Neural progenitor cell (in vitro differentiated cells): Measurements from ENCODE around the gene MAPK4.
"Not testable (repeated sequence)": the region's sequence is repeated elsewhere in the genome, so short reads cannot be mapped to it uniquely, and the experiment has no call there.

ENCODE experiments used
- EZH2 ChIP-seq: fragments of 200-600 bp; sonication (generic); IDR thresholded peaks from 2 replicates; pipeline ENCODE4 v1.6.1; 2017; ENCODE audit warnings: antibody characterized with exemption, mild to moderate bottlenecking, moderate library complexity
- EZH2phosphoT487 ChIP-seq: fragments of 200-600 bp; sonication (generic); IDR thresholded peaks from 2 replicates; pipeline ENCODE4 v1.6.1; 2017; ENCODE audit warnings: antibody characterized with exemption
- TF ChIP-seq, protein P1 (sequence below): fragments of 200-600 bp; sonication (generic); IDR thresholded peaks from 2 replicates; pipeline ENCODE4 v1.5.1; 2017; ENCODE audit warnings: antibody characterized with exemption, mild to moderate bottlenecking

DNA sequence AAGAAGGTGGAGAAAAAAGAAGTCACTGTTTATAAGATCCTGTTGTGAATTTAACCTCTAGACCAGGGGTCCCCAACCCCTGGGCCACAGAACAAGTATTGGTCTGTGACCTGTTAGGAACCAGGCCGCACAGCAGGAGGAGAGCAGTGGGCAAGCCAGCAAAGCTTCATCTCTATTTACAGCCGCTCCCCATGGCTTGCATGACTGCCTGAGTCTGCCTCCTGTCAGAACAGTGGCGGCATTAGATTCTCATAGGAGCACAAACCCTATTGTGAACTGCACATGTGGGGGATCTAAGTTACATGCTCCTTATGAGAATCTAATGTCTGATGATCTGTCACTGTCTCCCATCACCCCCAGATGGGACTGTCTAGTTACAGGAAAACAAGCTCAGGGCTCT, 13.3 kb downstream of the MAPK4 start:
- TF ChIP-seq, protein P1, sequence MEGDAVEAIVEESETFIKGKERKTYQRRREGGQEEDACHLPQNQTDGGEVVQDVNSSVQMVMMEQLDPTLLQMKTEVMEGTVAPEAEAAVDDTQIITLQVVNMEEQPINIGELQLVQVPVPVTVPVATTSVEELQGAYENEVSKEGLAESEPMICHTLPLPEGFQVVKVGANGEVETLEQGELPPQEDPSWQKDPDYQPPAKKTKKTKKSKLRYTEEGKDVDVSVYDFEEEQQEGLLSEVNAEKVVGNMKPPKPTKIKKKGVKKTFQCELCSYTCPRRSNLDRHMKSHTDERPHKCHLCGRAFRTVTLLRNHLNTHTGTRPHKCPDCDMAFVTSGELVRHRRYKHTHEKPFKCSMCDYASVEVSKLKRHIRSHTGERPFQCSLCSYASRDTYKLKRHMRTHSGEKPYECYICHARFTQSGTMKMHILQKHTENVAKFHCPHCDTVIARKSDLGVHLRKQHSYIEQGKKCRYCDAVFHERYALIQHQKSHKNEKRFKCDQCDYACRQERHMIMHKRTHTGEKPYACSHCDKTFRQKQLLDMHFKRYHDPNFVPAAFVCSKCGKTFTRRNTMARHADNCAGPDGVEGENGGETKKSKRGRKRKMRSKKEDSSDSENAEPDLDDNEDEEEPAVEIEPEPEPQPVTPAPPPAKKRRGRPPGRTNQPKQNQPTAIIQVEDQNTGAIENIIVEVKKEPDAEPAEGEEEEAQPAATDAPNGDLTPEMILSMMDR = not testable (repeated sequence)
- not testable (repeated sequence) for TF ChIP-seq EZH2, EZH2phosphoT487
